Measurements from ENCODE around the gene TASP1.

DNA sequence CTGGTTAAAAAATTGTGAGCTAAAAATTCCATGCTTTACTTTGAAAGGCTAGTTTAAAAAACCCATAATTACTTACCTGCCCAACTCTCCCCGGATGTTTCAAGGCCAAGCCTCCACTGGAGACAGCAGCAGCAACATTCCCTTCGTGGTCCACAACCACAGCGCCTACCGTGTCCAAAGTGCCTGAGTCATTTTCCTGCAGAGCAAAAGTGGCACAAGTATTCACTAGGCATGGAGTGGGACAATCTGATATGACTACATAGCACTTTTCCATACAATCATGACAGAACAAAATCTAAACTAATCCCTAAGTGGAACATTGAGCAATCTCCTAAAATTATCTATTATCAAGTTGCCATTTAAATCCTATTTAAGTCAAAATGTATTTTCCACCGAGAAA is 104.8 kb downstream of the TASP1 start:
- TF ChIP-seq, protein P1, sequence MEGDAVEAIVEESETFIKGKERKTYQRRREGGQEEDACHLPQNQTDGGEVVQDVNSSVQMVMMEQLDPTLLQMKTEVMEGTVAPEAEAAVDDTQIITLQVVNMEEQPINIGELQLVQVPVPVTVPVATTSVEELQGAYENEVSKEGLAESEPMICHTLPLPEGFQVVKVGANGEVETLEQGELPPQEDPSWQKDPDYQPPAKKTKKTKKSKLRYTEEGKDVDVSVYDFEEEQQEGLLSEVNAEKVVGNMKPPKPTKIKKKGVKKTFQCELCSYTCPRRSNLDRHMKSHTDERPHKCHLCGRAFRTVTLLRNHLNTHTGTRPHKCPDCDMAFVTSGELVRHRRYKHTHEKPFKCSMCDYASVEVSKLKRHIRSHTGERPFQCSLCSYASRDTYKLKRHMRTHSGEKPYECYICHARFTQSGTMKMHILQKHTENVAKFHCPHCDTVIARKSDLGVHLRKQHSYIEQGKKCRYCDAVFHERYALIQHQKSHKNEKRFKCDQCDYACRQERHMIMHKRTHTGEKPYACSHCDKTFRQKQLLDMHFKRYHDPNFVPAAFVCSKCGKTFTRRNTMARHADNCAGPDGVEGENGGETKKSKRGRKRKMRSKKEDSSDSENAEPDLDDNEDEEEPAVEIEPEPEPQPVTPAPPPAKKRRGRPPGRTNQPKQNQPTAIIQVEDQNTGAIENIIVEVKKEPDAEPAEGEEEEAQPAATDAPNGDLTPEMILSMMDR (IDR thresholded peaks at IDR 0.05) = no peak
- TF ChIP-seq POLR2A (IDR thresholded peaks at IDR 0.05) = no peak
